GM12878 (cell line): ENCODE results near the gene CTSD. TPM values are rescaled to one million over a fixed set of nuclear protein-coding genes. Genes with fewer than 3 reads are reported as not detected.

Experiments used
- ATAC-seq: fragments of 200-7000 bp; cut with Tn5 transposase; 3 replicates; pipeline ENCODE4 v1.9.1; 2020; ENCODE audit warnings: mild to moderate bottlenecking, moderate library complexity
- BruUV-seq: library from RNA; stranded (reverse); fragments of 400-500 nt; replicated peaks from 2 replicates; lab custom pipeline; 2021; lab: Mats Ljungman, UMichigan
- CTCF ChIA-PET: fragments of 300-600 bp; sonication (Branson Sonifier 250); formaldehyde crosslinking; extraction: SDS; loops from one replicate; lab custom pipeline; 2021; ENCODE audit warnings: inconsistent platforms; lab: Yijun Ruan, JAX
- POLR2A ChIA-PET: fragments of 350-600 bp; formaldehyde crosslinking; extraction: SDS; loops from one replicate; lab custom pipeline; 2021; ENCODE audit warnings: inconsistent platforms; lab: Charles Lee
- RAD21 ChIA-PET: fragments of 300-600 bp; sonication (Branson Sonifier 250); formaldehyde crosslinking; loops from one replicate; lab custom pipeline; 2023; ENCODE audit warnings: antibody characterized with exemption; ENCODE audit not compliant: unreplicated experiment; lab: Charles Lee
- SMC1A ChIA-PET: fragments of 300-600 bp; sonication (Branson Sonifier 250); formaldehyde crosslinking; loops from one replicate; lab custom pipeline; 2023; ENCODE audit not compliant: unreplicated experiment, uncharacterized antibody; lab: Charles Lee
- DNase-seq: peaks from one replicate; pipeline ENCODE4 v3.0.0-alpha.2; 2011; ENCODE audit warnings: low read depth, low spot score
- FAIRE-seq: peaks from 3 replicates; lab custom pipeline; 2011; peaks lifted over from hg19 to GRCh38; lab: Jason Lieb, UNC
- H2AFZ ChIP-seq: 2 replicates; pipeline ENCODE4 v1.6.0; 2011; ENCODE audit warnings: low read depth, low read length, control low read depth; ENCODE audit not compliant: control insufficient read depth
- H3K27ac ChIP-seq: 2 replicates; pipeline ENCODE4 v1.5.1; 2011; ENCODE audit warnings: control low read depth; ENCODE audit not compliant: control insufficient read depth, insufficient read depth
- H3K27me3 ChIP-seq, 2 experiments: replicated peaks in 1 of 2; 2 replicates each; pipeline versions ENCODE4 v1.6.0 to v1.6.1; 2011; ENCODE audit warnings: low read length in 1 of 2; ENCODE audit not compliant: control insufficient read depth in 2 of 2, insufficient read depth in 2 of 2
- H3K36me3 ChIP-seq, 2 experiments: 2 replicates each; pipeline ENCODE4 v1.5.1; 2011; ENCODE audit warnings: low read length in 1 of 2; ENCODE audit not compliant: control insufficient read depth in 2 of 2, insufficient read depth in 2 of 2
- H3K4me1 ChIP-seq: 2 replicates; pipeline ENCODE4 v1.6.1; 2011; ENCODE audit warnings: mild to moderate bottlenecking, low read length, moderate library complexity, mixed read lengths; ENCODE audit not compliant: control insufficient read depth, insufficient read depth
- H3K4me2 ChIP-seq: 2 replicates; pipeline ENCODE4 v1.6.0; 2011; ENCODE audit warnings: control low read depth; ENCODE audit not compliant: control insufficient read depth, insufficient read depth
- H3K4me3 ChIP-seq: fragments of 200-600 bp; sonication (generic); 2 replicates; pipeline ENCODE4 v1.5.1; 2016
- H3K79me2 ChIP-seq: 2 replicates; pipeline ENCODE4 v1.6.0; 2011; ENCODE audit warnings: low read length; ENCODE audit not compliant: control insufficient read depth, insufficient read depth
- H3K9ac ChIP-seq: 2 replicates; pipeline ENCODE4 v1.8.0; 2011; ENCODE audit warnings: low read length, control low read depth, mixed read lengths; ENCODE audit not compliant: control insufficient read depth, insufficient read depth
- H3K9me3 ChIP-seq: replicated peaks from 3 replicates; pipeline ENCODE4 v1.5.1; 2011; ENCODE audit warnings: mild to moderate bottlenecking, low read length; ENCODE audit not compliant: control insufficient read depth, insufficient read depth
- H4K20me1 ChIP-seq: 2 replicates; pipeline ENCODE4 v1.6.0; 2011; ENCODE audit not compliant: control insufficient read depth, insufficient read depth
- ATF3 ChIP-seq: IDR thresholded peaks from 2 replicates; pipeline ENCODE4 v1.6.1; 2011; ENCODE audit warnings: low read depth, mild to moderate bottlenecking, low read length, moderate library complexity, borderline replicate concordance; ENCODE audit errors: extremely low read depth
- CEBPB ChIP-seq, 2 experiments: fragments of 150-350 bp in 1 of 2; IDR thresholded peaks; 2 replicates each; pipeline ENCODE4 v1.6.1; 2012 to 2014; ENCODE audit warnings: low read depth in 2 of 2, low read length in 2 of 2, borderline replicate concordance in 1 of 2, inconsistent platforms in 1 of 2
- CTCF ChIP-seq, 3 experiments: IDR thresholded peaks in 2 of 3; conservative IDR thresholded peaks in 1 of 3; 2 replicates each; pipeline ENCODE4 v1.5.1; 2011; ENCODE audit warnings: low read depth in 3 of 3, low read length in 3 of 3, mild to moderate bottlenecking in 3 of 3, control low read depth in 2 of 3, moderate library complexity in 2 of 3, inconsistent platforms in 1 of 3, mixed read lengths in 1 of 3; ENCODE audit not compliant: control insufficient read depth in 2 of 3, insufficient read depth in 1 of 3; ENCODE audit errors: extremely low read depth in 1 of 3
- JUND ChIP-seq: IDR thresholded peaks from 2 replicates; pipeline ENCODE4 v1.6.1; 2012; ENCODE audit warnings: low read depth, mild to moderate bottlenecking, low read length, improper control_type of control experiment, moderate library complexity
- SIN3A ChIP-seq: IDR thresholded peaks from 2 replicates; pipeline ENCODE4 v1.6.1; 2012; ENCODE audit warnings: low read depth, low read length, improper control_type of control experiment
- ZBTB11 ChIP-seq: fragments of 450-650 bp; formaldehyde crosslinking; IDR thresholded peaks from 2 replicates; pipeline ENCODE4 v1.5.0; 2022; ENCODE audit warnings: mild to moderate bottlenecking, missing genetic modification characterization
- WGBS: methylation state at CpG from one replicate; pipeline ENCODE4 v1.1.6; 2016; ENCODE audit warnings: low lambda C conversion rate; ENCODE audit not compliant: insufficient replicate concordance, insufficient coverage; ENCODE audit errors: missing lambda C conversion rate; 5-methylcytosine and 5-hydroxymethylcytosine counted together
- in situ Hi-C: fragments of 300-500 bp; cut with MboI; formaldehyde crosslinking; loops from 9 replicates; pipeline ENCODE4 v1.14.3; 2018; ENCODE audit warnings: mixed read lengths
- intact Hi-C: fragments of 100-400 bp; cut with micrococcal nuclease; formaldehyde crosslinking; loops from one replicate; pipeline ENCODE4 v1.14.2; 2022; ENCODE audit not compliant: unreplicated experiment
- polyA plus RNA-seq, 11 experiments: library from polyadenylated mRNA; depleted of rRNA in 4 of 11; unstranded in 6 of 11; stranded (reverse) in 5 of 11; fragments of >200 nt; fragmentation: Nextera tagmentation in 4 of 11; fragmentation: Illumina TruSeq in 1 of 11; extraction: Ambion mirVana in 4 of 11; extraction: Trizol in 1 of 11; gene quantifications; 1 replicate in 1 of 11; 2 replicates in 10 of 11; pipeline versions ENCODE4 v1.2.1 to v1.2.3, GENCODE V29; 2011 to 2016; ENCODE audit warnings: inconsistent platforms in 2 of 11, missing spikeins in 2 of 11, low read depth in 1 of 11
- total RNA-seq, 4 experiments: library from RNA; depleted of rRNA in 3 of 4; stranded (reverse); fragments of >200 nt in 3 of 4; fragmentation: Illumina TruSeq in 1 of 4; extraction: Trizol in 1 of 4; gene quantifications; 2 replicates each; pipeline versions ENCODE4 v1.2.1 to v1.2.3, GENCODE V29; 2013 to 2021

CTSD gene
- total and polyA plus RNA-seq, 10 of the 15 experiments (the other 5 are each of a cell fraction or from before 2014, with no cell fraction given), result 0.42 to 54.6 (median 25.0) TPM

- ChIA-PET RAD21 (no interaction called here), POLR2A (no interaction called here), CTCF (interaction anchor here (1.0 to 1.7 kb wide), 2 partner anchors 155 to 345 kb away, joined by 3 to 6 read pairs; no protein-coding TSS in a partner anchor), SMC1A (interaction anchor here (0.6 kb wide), 2 partner anchors 164 to 322 kb away, joined by 3 read pairs; no protein-coding TSS in a partner anchor)
- WGBS, result 22% methylated on average over 14 of the region's 14 CpGs
- Histone ChIP-seq H3K36me3 (no peaks in the 10 kb centered on the region), H3K27me3 (no peaks in the 10 kb centered on the region), H3K9me3 (peaks cover 2% of the 10 kb centered on the region; the same call in 1 of the 3 replicates), H3K4me2 (no peak overlapping the region), H4K20me1 (no peaks in the 10 kb centered on the region), H3K9ac (no peak overlapping the region), H3K27ac (no peak overlapping the region), H3K4me1 (no peaks in the 10 kb centered on the region), H3K4me3 (no peak overlapping the region), H2AFZ (no peak overlapping the region), H3K79me2 (no peaks in the 10 kb centered on the region)
- DNase-seq (no peak), ATAC-seq (no peak), FAIRE-seq (no peak)
- intact Hi-C loops (no loop called here), in situ Hi-C loops (no loop called here)
- BruUV-seq, result no TSS peak
- 0 out of 6 replicates have a peak, but pooled peaks of 1 of the 3 experiments have one; percentile 4 for TF ChIP-seq CTCF (IDR thresholded peaks at IDR 0.05 in 2 of 3, conservative IDR thresholded peaks at IDR 0.05 in 1 of 3; ENCODE audit: control insufficient read depth in 2 of 3, extremely low read depth in 1 of 3, insufficient read depth in 1 of 3, low read depth in 3 of 3, low read length in 3 of 3)
- TF ChIP-seq SIN3A, result no peak
Observed at GRCh38 chr11:1807264-1807995, 43.7 kb upstream of the CTSD start.

- DNase-seq (no peak), FAIRE-seq (no peak), ATAC-seq (no peak)
- Histone ChIP-seq H3K4me2 (no peak overlapping the region), H3K9me3 (no peaks in the 10 kb centered on the region), H3K36me3 (no peaks in the 10 kb centered on the region), H3K27me3 (no peaks in the 10 kb centered on the region), H3K4me1 (no peaks in the 10 kb centered on the region), H3K4me3 (no peak overlapping the region), H3K9ac (no peak overlapping the region), H4K20me1 (no peaks in the 10 kb centered on the region), H2AFZ (no peak overlapping the region), H3K27ac (no peak overlapping the region), H3K79me2 (no peaks in the 10 kb centered on the region)
- no TSS peak for BruUV-seq
- intact Hi-C loops (no loop called here), in situ Hi-C loops (no loop called here)
- SMC1A ChIA-PET, result no interaction called here
- CTCF ChIA-PET, result interaction anchor here (1.3 to 2.1 kb wide), 2 partner anchors 27 to 111 kb away, joined by 3 to 6 read pairs; no protein-coding TSS in a partner anchor
- RAD21 ChIA-PET, result no interaction called here
- TF ChIP-seq ATF3, result no peak
- no peak for TF ChIP-seq JUND
- no peak for TF ChIP-seq CEBPB (IDR thresholded peaks at IDR 0.05; ENCODE audit: borderline replicate concordance in 1 of 2, low read depth in 2 of 2, low read length in 2 of 2)
- TF ChIP-seq ZBTB11 (CRISPR knock-in tag), result no peak
- 53% methylated on average over 15 of the region's 15 CpGs for WGBS
- POLR2A ChIA-PET, result no interaction called here
Observed at GRCh38 chr11:1805525-1805924, 41.8 kb upstream of the CTSD start.
